Smooth muscle cell (in vitro differentiated cells): ENCODE data around the gene PNKD. TPM values are rescaled to one million over a fixed set of nuclear protein-coding genes. Genes with fewer than 3 reads are reported as not detected.

ENCODE experiments used
- DNase-seq: peaks from one replicate; lab custom pipeline; 2025; ENCODE audit not compliant: unreplicated experiment; lab: John Stamatoyannopoulos, UW
- H2AFZ ChIP-seq: fragments of 200-600 bp; sonication (generic); 2 replicates; pipeline ENCODE4 v1.6.0; 2016; ENCODE audit warnings: antibody characterized with exemption, low read depth, mild to moderate bottlenecking
- H3F3A ChIP-seq: fragments of 200-600 bp; sonication (generic); 2 replicates; pipeline ENCODE4 v1.6.0; 2017; ENCODE audit warnings: antibody characterized with exemption, low read depth
- H3K27ac ChIP-seq: fragments of 200-600 bp; sonication (generic); 2 replicates; pipeline ENCODE4 v1.5.1; 2016; ENCODE audit warnings: low read depth, mild to moderate bottlenecking
- H3K27me3 ChIP-seq: fragments of 200-600 bp; sonication (generic); 2 replicates; pipeline ENCODE4 v1.6.1; 2016; ENCODE audit warnings: low read depth, mild to moderate bottlenecking
- H3K36me3 ChIP-seq: fragments of 200-600 bp; sonication (generic); 2 replicates; pipeline ENCODE4 v1.5.1; 2016; ENCODE audit warnings: low read depth
- H3K4me1 ChIP-seq: fragments of 200-600 bp; sonication (generic); 2 replicates; pipeline ENCODE4 v1.5.1; 2016; ENCODE audit warnings: low read depth
- H3K4me2 ChIP-seq: fragments of 200-600 bp; sonication (generic); 2 replicates; pipeline ENCODE4 v1.6.0; 2016; ENCODE audit warnings: mild to moderate bottlenecking
- H3K4me3 ChIP-seq: fragments of 200-600 bp; sonication (generic); 2 replicates; pipeline ENCODE4 v1.5.1; 2016; ENCODE audit warnings: mild to moderate bottlenecking
- H3K79me2 ChIP-seq: fragments of 200-600 bp; sonication (generic); 2 replicates; pipeline ENCODE4 v1.6.0; 2016; ENCODE audit warnings: low read depth, mild to moderate bottlenecking
- H3K9ac ChIP-seq: fragments of 200-600 bp; sonication (generic); 2 replicates; pipeline ENCODE4 v1.6.0; 2016; ENCODE audit warnings: low read depth
- H3K9me3 ChIP-seq: fragments of 200-600 bp; sonication (generic); replicated peaks from 2 replicates; pipeline ENCODE4 v1.5.1; 2016; ENCODE audit warnings: low read depth
- H4K20me1 ChIP-seq: fragments of 200-600 bp; sonication (generic); 2 replicates; pipeline ENCODE4 v1.6.0; 2016; ENCODE audit warnings: low read depth
- WGBS: methylation state at CpG from one replicate; pipeline ENCODE4 v1.1.7; 2016; ENCODE audit warnings: low lambda C conversion rate; 5-methylcytosine and 5-hydroxymethylcytosine counted together
- polyA plus RNA-seq: library from polyadenylated mRNA; unstranded; fragments of >200 nt; fragmentation: Nextera tagmentation; extraction: Ambion mirVana; gene quantifications from 2 replicates; pipeline ENCODE4 v1.2.1, GENCODE V29; 2016
- total RNA-seq: library from RNA; depleted of rRNA; stranded (reverse); fragments of >200 nt; gene quantifications from 2 replicates; pipeline ENCODE4 v1.2.3, GENCODE V29; 2014
- TF ChIP-seq, protein P1 (sequence below): fragments of 200-600 bp; sonication (generic); IDR thresholded peaks from 2 replicates; pipeline ENCODE4 v1.5.1; 2017; ENCODE audit warnings: borderline replicate concordance, mild to moderate bottlenecking, antibody characterized with exemption; ENCODE audit not compliant: insufficient read depth, poor library complexity, severe bottlenecking

Gene PNKD
- total and polyA plus RNA-seq, 2 experiments from 2014 or later: 42.0 to 126 TPM

- Histone ChIP-seq H3F3A (peaks cover 18% of the 10 kb centered on the region), H3K27ac (no peak overlapping the region), H3K4me2 (no peak overlapping the region), H3K4me3 (no peak overlapping the region), H3K79me2 (peaks cover 45% of the 10 kb centered on the region), H3K36me3 (no peaks in the 10 kb centered on the region), H2AFZ (no peak overlapping the region), H3K9me3 (no peaks in the 10 kb centered on the region), H3K27me3 (no peaks in the 10 kb centered on the region), H3K9ac (no peak overlapping the region), H3K4me1 (peaks cover 4% of the 10 kb centered on the region), H4K20me1 (peaks cover 19% of the 10 kb centered on the region)
- TF ChIP-seq, protein P1, sequence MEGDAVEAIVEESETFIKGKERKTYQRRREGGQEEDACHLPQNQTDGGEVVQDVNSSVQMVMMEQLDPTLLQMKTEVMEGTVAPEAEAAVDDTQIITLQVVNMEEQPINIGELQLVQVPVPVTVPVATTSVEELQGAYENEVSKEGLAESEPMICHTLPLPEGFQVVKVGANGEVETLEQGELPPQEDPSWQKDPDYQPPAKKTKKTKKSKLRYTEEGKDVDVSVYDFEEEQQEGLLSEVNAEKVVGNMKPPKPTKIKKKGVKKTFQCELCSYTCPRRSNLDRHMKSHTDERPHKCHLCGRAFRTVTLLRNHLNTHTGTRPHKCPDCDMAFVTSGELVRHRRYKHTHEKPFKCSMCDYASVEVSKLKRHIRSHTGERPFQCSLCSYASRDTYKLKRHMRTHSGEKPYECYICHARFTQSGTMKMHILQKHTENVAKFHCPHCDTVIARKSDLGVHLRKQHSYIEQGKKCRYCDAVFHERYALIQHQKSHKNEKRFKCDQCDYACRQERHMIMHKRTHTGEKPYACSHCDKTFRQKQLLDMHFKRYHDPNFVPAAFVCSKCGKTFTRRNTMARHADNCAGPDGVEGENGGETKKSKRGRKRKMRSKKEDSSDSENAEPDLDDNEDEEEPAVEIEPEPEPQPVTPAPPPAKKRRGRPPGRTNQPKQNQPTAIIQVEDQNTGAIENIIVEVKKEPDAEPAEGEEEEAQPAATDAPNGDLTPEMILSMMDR: no peak
- no peak for DNase-seq
- 93% methylated on average over 16 of the region's 16 CpGs for WGBS
Measured at GRCh38 chr2:218278531-218279360, 8.4 kb downstream of the PNKD start.

- Histone ChIP-seq H2AFZ (no peak overlapping the region), H3K9me3 (no peaks in the 10 kb centered on the region), H4K20me1 (peaks cover 22% of the 10 kb centered on the region), H3K4me2 (no peak overlapping the region), H3K4me1 (peaks cover 10% of the 10 kb centered on the region), H3F3A (peaks cover 18% of the 10 kb centered on the region), H3K79me2 (peaks cover 55% of the 10 kb centered on the region), H3K27ac (no peak overlapping the region), H3K9ac (no peak overlapping the region), H3K27me3 (no peaks in the 10 kb centered on the region), H3K36me3 (no peaks in the 10 kb centered on the region), H3K4me3 (no peak overlapping the region)
- DNase-seq: no peak
- WGBS: 97% methylated on average over 14 of the region's 14 CpGs
- TF ChIP-seq, protein P1: no peak
Measured at GRCh38 chr2:218280260-218280870, 10.0 kb downstream of the PNKD start.

- H3K9ac ChIP-seq: peak overlapping the region; percentile 96
- peak overlapping the region; percentile 100 for H3K27ac ChIP-seq
- H3K9me3 ChIP-seq: no peaks in the 10 kb centered on the region
- DNase-seq: no peak
- H3K79me2 ChIP-seq: peaks cover 65% of the 10 kb centered on the region
- 82% methylated on average over 3 of the region's 3 CpGs for WGBS
- H2AFZ ChIP-seq: no peak overlapping the region
- H3K4me3 ChIP-seq: no peak overlapping the region
- peaks cover 27% of the 10 kb centered on the region for H3F3A ChIP-seq
- peak overlapping the region; percentile 11 for H3K4me2 ChIP-seq
- TF ChIP-seq, protein P1: no peak
- H4K20me1 ChIP-seq: peaks cover 22% of the 10 kb centered on the region
- H3K27me3 ChIP-seq: no peaks in the 10 kb centered on the region
- H3K36me3 ChIP-seq: no peaks in the 10 kb centered on the region
- peaks cover 19% of the 10 kb centered on the region for H3K4me1 ChIP-seq
Measured at GRCh38 chr2:218281449-218281848, 11.1 kb downstream of the PNKD start.
